Endothelial cell (in vitro differentiated cells): ENCODE results near the gene MEA1. TPM values are rescaled to one million over a fixed set of nuclear protein-coding genes. Genes with fewer than 3 reads are reported as not detected.

Source experiments
- DNase-seq: peaks from one replicate; pipeline ENCODE4 v3.0.0; 2021; ENCODE audit warnings: low spot score
- H3K27ac Mint-ChIP-seq: one replicate; pipeline ENCODE4 v1.8.0; 2021; ENCODE audit warnings: mixed read lengths, inconsistent platforms; ENCODE audit not compliant: unreplicated experiment
- H3K27me3 Mint-ChIP-seq: one replicate; pipeline ENCODE4 v1.8.0; 2021; ENCODE audit warnings: mild to moderate bottlenecking, moderate library complexity, mixed read lengths, inconsistent platforms; ENCODE audit not compliant: unreplicated experiment
- H3K36me3 Mint-ChIP-seq: one replicate; pipeline ENCODE4 v1.8.0; 2021; ENCODE audit warnings: mild to moderate bottlenecking, low read depth, mixed read lengths, inconsistent platforms; ENCODE audit not compliant: unreplicated experiment
- H3K4me1 Mint-ChIP-seq: one replicate; pipeline ENCODE4 v1.8.0; 2021; ENCODE audit warnings: mild to moderate bottlenecking, mixed read lengths, inconsistent platforms; ENCODE audit not compliant: unreplicated experiment
- H3K4me3 Mint-ChIP-seq: one replicate; pipeline ENCODE4 v1.8.0; 2021; ENCODE audit warnings: mild to moderate bottlenecking, mixed read lengths, inconsistent platforms; ENCODE audit not compliant: unreplicated experiment
- H3K9me3 Mint-ChIP-seq: one replicate; pipeline ENCODE4 v1.8.0; 2021; ENCODE audit warnings: mixed read lengths, inconsistent platforms; ENCODE audit not compliant: unreplicated experiment
- total RNA-seq: library from RNA; stranded (reverse); fragmentation: NEBNext Ultra II Directional; extraction: Animal tissue kit (Norgen Biotek cat#: 25700); gene quantifications from one replicate; pipeline ENCODE4 v1.2.1, GENCODE V29; 2021; ENCODE audit not compliant: unreplicated experiment
- TF ChIP-seq, protein P1 (sequence below): fragments of 200-600 bp; sonication (generic); IDR thresholded peaks from one replicate; pipeline ENCODE4 v1.5.0; 2021; ENCODE audit warnings: antibody characterized with exemption; ENCODE audit not compliant: unreplicated experiment

The MEA1 gene
- total RNA-seq, 1 donor from 2014 or later = 61.0 TPM

GRCh38 chr6:43026365-43026764 is 12.6 kb upstream of the MEA1 start:
- DNase-seq = no peak
- Mint-ChIP-seq H3K27ac (no peak overlapping the region), H3K4me1 (peaks cover 9% of the 10 kb centered on the region), H3K4me3 (peak overlapping the region; percentile 62), H3K36me3 (peaks cover 42% of the 10 kb centered on the region), H3K27me3 (peaks cover 6% of the 10 kb centered on the region), H3K9me3 (no peaks in the 10 kb centered on the region)
- TF ChIP-seq, protein P1, sequence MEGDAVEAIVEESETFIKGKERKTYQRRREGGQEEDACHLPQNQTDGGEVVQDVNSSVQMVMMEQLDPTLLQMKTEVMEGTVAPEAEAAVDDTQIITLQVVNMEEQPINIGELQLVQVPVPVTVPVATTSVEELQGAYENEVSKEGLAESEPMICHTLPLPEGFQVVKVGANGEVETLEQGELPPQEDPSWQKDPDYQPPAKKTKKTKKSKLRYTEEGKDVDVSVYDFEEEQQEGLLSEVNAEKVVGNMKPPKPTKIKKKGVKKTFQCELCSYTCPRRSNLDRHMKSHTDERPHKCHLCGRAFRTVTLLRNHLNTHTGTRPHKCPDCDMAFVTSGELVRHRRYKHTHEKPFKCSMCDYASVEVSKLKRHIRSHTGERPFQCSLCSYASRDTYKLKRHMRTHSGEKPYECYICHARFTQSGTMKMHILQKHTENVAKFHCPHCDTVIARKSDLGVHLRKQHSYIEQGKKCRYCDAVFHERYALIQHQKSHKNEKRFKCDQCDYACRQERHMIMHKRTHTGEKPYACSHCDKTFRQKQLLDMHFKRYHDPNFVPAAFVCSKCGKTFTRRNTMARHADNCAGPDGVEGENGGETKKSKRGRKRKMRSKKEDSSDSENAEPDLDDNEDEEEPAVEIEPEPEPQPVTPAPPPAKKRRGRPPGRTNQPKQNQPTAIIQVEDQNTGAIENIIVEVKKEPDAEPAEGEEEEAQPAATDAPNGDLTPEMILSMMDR = no peak

DNA sequence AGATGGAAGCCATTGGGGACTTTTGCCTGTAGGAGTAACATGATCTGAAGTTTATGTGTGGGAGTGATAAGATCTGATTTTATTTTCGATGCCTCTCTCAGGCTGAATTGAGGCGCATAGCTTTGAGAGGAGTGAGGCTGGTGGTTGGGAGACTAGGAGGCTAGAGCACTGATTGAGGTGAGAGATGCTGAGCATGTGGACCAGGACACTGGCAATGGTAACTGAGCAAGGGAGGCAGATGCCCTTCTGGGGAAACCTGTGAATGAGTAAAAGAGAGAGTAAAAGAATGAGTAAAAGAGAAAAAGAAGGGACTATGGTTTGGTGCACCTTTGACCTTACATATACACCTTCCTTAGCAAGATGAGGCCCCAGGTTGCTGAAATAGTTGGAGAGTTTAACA is 10.7 kb upstream of the MEA1 start:
- H3K4me3 Mint-ChIP-seq = peak overlapping the region; percentile 29
- no peaks in the 10 kb centered on the region for H3K9me3 Mint-ChIP-seq
- TF ChIP-seq, protein P1 = no peak
- no peak for DNase-seq
- H3K36me3 Mint-ChIP-seq = peaks cover 36% of the 10 kb centered on the region
- H3K4me1 Mint-ChIP-seq = peaks cover 16% of the 10 kb centered on the region
- H3K27ac Mint-ChIP-seq = peak overlapping the region; percentile 70
- peaks cover 6% of the 10 kb centered on the region for H3K27me3 Mint-ChIP-seq

DNA sequence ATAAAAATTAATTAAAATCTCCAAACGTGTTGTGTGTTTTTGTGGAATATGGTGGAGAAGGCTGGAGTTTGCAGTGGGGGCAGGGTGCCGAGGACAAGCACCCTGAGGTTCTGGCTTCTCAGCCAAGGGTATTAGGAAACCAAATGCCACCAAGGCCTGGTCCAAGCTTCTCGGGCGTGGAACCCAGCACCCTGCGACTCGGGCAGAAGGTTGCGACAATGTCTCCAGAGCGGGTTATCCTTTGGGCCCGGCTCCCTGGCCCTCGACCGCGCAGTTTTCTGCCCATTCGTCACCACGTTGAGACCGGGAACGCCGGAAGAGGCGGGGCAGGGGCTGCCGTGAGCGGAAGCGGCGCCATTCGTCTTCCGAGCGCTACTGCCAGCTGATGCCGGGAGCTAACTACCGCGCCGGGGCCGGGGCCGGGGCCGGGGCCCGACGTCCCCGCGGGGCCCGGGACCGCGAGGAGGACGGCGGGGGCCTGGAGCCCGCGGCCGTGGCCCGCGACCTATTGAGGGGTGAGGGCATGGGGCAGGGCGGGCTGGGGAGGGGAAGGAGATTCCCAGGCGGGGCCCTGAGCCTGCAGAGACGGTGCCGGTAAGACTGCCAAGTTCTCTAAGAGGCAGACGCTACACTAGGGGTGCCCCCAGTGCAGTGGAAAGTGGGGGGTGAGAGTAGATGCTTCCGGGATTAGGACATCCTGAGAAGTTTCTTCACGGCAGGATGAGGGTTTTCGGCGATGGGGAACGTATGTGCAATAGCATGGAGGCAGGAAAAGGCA is 7.7 kb upstream of the MEA1 start, which contains the start of gene RRP36:
Gene RRP36, plus strand, starts transcription at position 354 of the 778 bp plus-strand sequence. Its CDS starts 32 bp downstream, at position 386.
- no peaks in the 10 kb centered on the region for H3K9me3 Mint-ChIP-seq
- H3K4me3 Mint-ChIP-seq = peak within 1 kb of the TSS; percentile 99
- DNase-seq = peak; percentile 76
- TF ChIP-seq, protein P1 = no peak
- H3K4me1 Mint-ChIP-seq = peaks cover 44% of the 10 kb centered on the region
- peaks cover 29% of the 10 kb centered on the region for H3K36me3 Mint-ChIP-seq
- H3K27me3 Mint-ChIP-seq = peaks cover 14% of the 10 kb centered on the region
- peak within 1 kb of the TSS; percentile 97 for H3K27ac Mint-ChIP-seq

DNA sequence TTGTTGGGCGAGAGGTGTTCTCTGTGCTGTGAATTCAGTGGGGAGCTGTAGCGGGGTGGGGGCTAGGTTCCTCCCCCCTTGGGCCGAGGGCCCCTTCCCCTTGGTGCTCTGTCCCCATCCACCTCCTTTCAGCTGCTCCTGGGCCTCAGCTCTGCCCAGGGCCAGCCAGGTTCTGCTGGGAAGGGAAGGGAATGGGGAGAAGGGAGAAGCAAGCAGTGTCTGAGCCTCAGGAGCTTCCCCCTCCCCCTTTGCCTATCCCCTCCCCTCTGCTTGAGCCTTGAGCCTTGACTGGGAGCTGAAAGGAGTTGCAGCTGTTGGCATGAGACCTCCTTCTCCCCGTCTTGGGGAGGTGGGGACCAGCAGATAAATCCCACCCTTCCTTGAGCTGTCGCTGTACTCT is 7.1 kb upstream of the MEA1 start:
- peaks cover 30% of the 10 kb centered on the region for H3K36me3 Mint-ChIP-seq
- H3K9me3 Mint-ChIP-seq = no peaks in the 10 kb centered on the region
- TF ChIP-seq, protein P1 = no peak
- peaks cover 50% of the 10 kb centered on the region for H3K4me1 Mint-ChIP-seq
- peak overlapping the region; percentile 89 for H3K4me3 Mint-ChIP-seq
- DNase-seq = no peak
- peaks cover 14% of the 10 kb centered on the region for H3K27me3 Mint-ChIP-seq
- H3K27ac Mint-ChIP-seq = peak overlapping the region; percentile 74

GRCh38 chr6:43020052-43020705 is 6.4 kb upstream of the MEA1 start:
- DNase-seq = no peak
- Mint-ChIP-seq H3K27me3 (peaks cover 14% of the 10 kb centered on the region), H3K4me1 (peaks cover 54% of the 10 kb centered on the region), H3K9me3 (no peaks in the 10 kb centered on the region), H3K36me3 (peaks cover 29% of the 10 kb centered on the region), H3K4me3 (peak overlapping the region; percentile 74), H3K27ac (peak overlapping the region; percentile 87)
- TF ChIP-seq, protein P1 = no peak
